ENCODE data around the gene ADAMTSL1. TPM values are rescaled to one million over a fixed set of nuclear protein-coding genes. Genes with fewer than 3 reads are reported as not detected.

Gene ADAMTSL1
- total and polyA plus RNA-seq, 2 of the 8 experiments (the other 6 are each of a cell fraction or from before 2014, with no cell fraction given) = 0.84 to 1.1 TPM

- Histone ChIP-seq H3K4ac (replicated peaks; ENCODE audit: insufficient read length, low read depth, low read length) (no peak overlapping the region), H2BK12ac (ENCODE audit: low read depth, low read length) (no peak overlapping the region), H3K27ac (ENCODE audit: low read depth, low read length) (no peak overlapping the region), H2AFZ (ENCODE audit: low read length) (no peak overlapping the region), H3K23ac (ENCODE audit: insufficient read length) (no peak overlapping the region), H3K4me1 (replicated peaks in 1 of 4; ENCODE audit: control insufficient read depth in 3 of 4, insufficient read depth in 4 of 4, low read length in 3 of 4) (no peaks in the 10 kb centered on the region), H3K23me2 (ENCODE audit: low read depth, low read length) (no peaks in the 10 kb centered on the region), H2BK120ac (replicated peaks; ENCODE audit: low read depth, low read length) (no peak overlapping the region), H3K4me3 (ENCODE audit: extremely low read depth in 1 of 4, insufficient read depth in 2 of 4, low read depth in 3 of 4, low read length in 4 of 4) (no peak overlapping the region), H3K4me2 (ENCODE audit: insufficient read depth in 1 of 2, low read depth in 2 of 2, low read length in 2 of 2) (no peak overlapping the region), H2BK15ac (ENCODE audit: low read length) (no peak overlapping the region), H3K14ac (ENCODE audit: insufficient read length) (no peak overlapping the region), H3K36me3 (ENCODE audit: control insufficient read depth in 2 of 4, insufficient read depth in 4 of 4, low read length in 3 of 4) (no peaks in the 10 kb centered on the region), H2BK5ac (ENCODE audit: low read depth, low read length) (no peak overlapping the region), H3K56ac (replicated peaks; ENCODE audit: insufficient read length, low read depth, low read length) (no peak overlapping the region), H2BK20ac (ENCODE audit: low read length) (no peak overlapping the region), H4K20me1 (replicated peaks in 1 of 2; ENCODE audit: control insufficient read depth in 1 of 2, insufficient read depth in 2 of 2, low read length in 2 of 2) (no peaks in the 10 kb centered on the region), H2AK5ac (ENCODE audit: low read depth, low read length) (no peak overlapping the region), H3K27me3 (replicated peaks in 1 of 4; ENCODE audit: control insufficient read depth in 3 of 4, extremely low read depth in 1 of 4, insufficient read depth in 3 of 4, low read length in 3 of 4) (no peaks in the 10 kb centered on the region), H3K9ac (replicated peaks in 1 of 4; ENCODE audit: extremely low read depth in 1 of 4, low read depth in 3 of 4, low read length in 3 of 4) (no peak overlapping the region), H3K79me1 (ENCODE audit: low read depth, low read length) (no peaks in the 10 kb centered on the region), H4K8ac (ENCODE audit: extremely low read depth, insufficient read depth, low read length) (no peak overlapping the region), H3K9me3 (ENCODE audit: insufficient read depth in 2 of 2, low read depth in 1 of 2, low read length in 1 of 2) (no peaks in the 10 kb centered on the region), H3K79me2 (ENCODE audit: control insufficient read depth in 1 of 2, insufficient read depth in 2 of 2, low read length in 2 of 2) (no peaks in the 10 kb centered on the region), H4K5ac (ENCODE audit: insufficient read length, low read depth, low read length) (no peak overlapping the region), H3K18ac (ENCODE audit: extremely low read depth, low read length) (no peak overlapping the region), H4K91ac (replicated peaks; ENCODE audit: insufficient read length, low read length) (no peak overlapping the region)
- DNase-seq (ENCODE audit: low read depth in 1 of 2, low spot score in 2 of 2) = no peak
- CTCF ChIA-PET (ENCODE audit: partially characterized antibody) = interaction anchor here (1.0 kb wide), 1 partner anchor 13 kb away, joined by 3 read pairs; no protein-coding TSS in a partner anchor
- no peak for FAIRE-seq
- POLR2A ChIA-PET (ENCODE audit: partially characterized antibody) = no interaction called here
- TF ChIP-seq RXRA (IDR thresholded peaks at IDR 0.05; ENCODE audit: insufficient read depth, low read depth, low read length) (no peak), TEAD4 (IDR thresholded peaks at IDR 0.05; ENCODE audit: low read depth, low read length) (no peak), HDAC6 (IDR thresholded peaks at IDR 0.05; ENCODE audit: low read depth, low read length) (no peak), MAX (IDR thresholded peaks at IDR 0.05) (no peak), YY1 (IDR thresholded peaks at IDR 0.05; ENCODE audit: low read depth, low read length) (no peak), GTF2F1 (IDR thresholded peaks at IDR 0.05; ENCODE audit: borderline replicate concordance, low read depth, low read length) (no peak), HDAC2 (IDR thresholded peaks at IDR 0.05; ENCODE audit: borderline replicate concordance in 1 of 2, low read depth in 2 of 2, low read length in 2 of 2) (no peak), ASH2L (IDR thresholded peaks at IDR 0.05; ENCODE audit: low read length) (no peak), SP4 (IDR thresholded peaks at IDR 0.05; ENCODE audit: low read length) (no peak), EGR1 (IDR thresholded peaks at IDR 0.05; ENCODE audit: borderline replicate concordance, low read depth, low read length) (no peak), SIX5 (IDR thresholded peaks at IDR 0.05; ENCODE audit: low read depth, low read length) (no peak), SIN3A (conservative IDR thresholded peaks at IDR 0.05 in 1 of 2, IDR thresholded peaks at IDR 0.05 in 1 of 2; ENCODE audit: low read depth in 1 of 2, low read length in 2 of 2) (no peak), SP2 (IDR thresholded peaks at IDR 0.05; ENCODE audit: low read length) (no peak)
These were observed 395.8 kb downstream of the ADAMTSL1 start for GRCh38 chr9:18869725-18870124.

All from H1 (cell line).